CD1c-positive myeloid dendritic cell (primary cell): ENCODE results near the gene IL7R.

Experiments used
- DNase-seq: peaks from one replicate; pipeline ENCODE4 v3.0.0-alpha.2; 2016; ENCODE audit errors: extremely low spot score

Gene IL7R

GRCh38 chr5:35903631-35904203 is 47.0 kb downstream of the IL7R start:
- no peak for DNase-seq

- DNase-seq: no peak
Measured at GRCh38 chr5:35904443-35905132, 47.9 kb downstream of the IL7R start.

- DNase-seq: no peak
Measured at GRCh38 chr5:35908228-35908627, 51.5 kb downstream of the IL7R start.

- DNase-seq: no peak
Measured at GRCh38 chr5:35908814-35909213, 52.1 kb downstream of the IL7R start.

- no peak for DNase-seq
Measured at GRCh38 chr5:35919191-35919590, 62.5 kb downstream of the IL7R start.

GRCh38 chr5:35920890-35921289 is 64.2 kb downstream of the IL7R start:
- DNase-seq: no peak

GRCh38 chr5:35921930-35922329 is 65.2 kb downstream of the IL7R start:
- DNase-seq: no peak

GRCh38 chr5:35922468-35922867 is 65.8 kb downstream of the IL7R start:
- no peak for DNase-seq

- no peak for DNase-seq
Measured at GRCh38 chr5:35924122-35924949, 67.6 kb downstream of the IL7R start.

GRCh38 chr5:35924950-35925722 is 68.4 kb downstream of the IL7R start:
- DNase-seq: peak; percentile 74

- DNase-seq: peak; percentile 72
Measured at GRCh38 chr5:35926389-35927051, 69.8 kb downstream of the IL7R start.
